Neural crest cell (in vitro differentiated cells): ENCODE results near the gene CSNK1D. TPM values are rescaled to one million over a fixed set of nuclear protein-coding genes. Genes with fewer than 3 reads are reported as not detected.

ENCODE experiments used
- DNase-seq: peaks from one replicate; pipeline ENCODE4 v3.0.0; 2021; ENCODE audit warnings: low read depth, mixed read lengths, low spot score
- H3K27ac Mint-ChIP-seq: one replicate; pipeline ENCODE4 v1.8.0; 2021; ENCODE audit warnings: mild to moderate bottlenecking, mixed read lengths; ENCODE audit not compliant: unreplicated experiment
- H3K27me3 Mint-ChIP-seq: 2 replicates; pipeline ENCODE4 v1.8.0; 2021; ENCODE audit warnings: low read depth, mild to moderate bottlenecking, mixed read lengths
- H3K36me3 Mint-ChIP-seq: 2 replicates; pipeline ENCODE4 v1.8.0; 2021; ENCODE audit warnings: low read depth, mild to moderate bottlenecking, mixed read lengths
- H3K4me1 Mint-ChIP-seq: 2 replicates; pipeline ENCODE4 v1.8.0; 2021; ENCODE audit warnings: mixed read lengths
- H3K4me3 Mint-ChIP-seq: one replicate; pipeline ENCODE4 v1.8.0; 2021; ENCODE audit warnings: mild to moderate bottlenecking, mixed read lengths
- H3K9me3 Mint-ChIP-seq: 2 replicates; pipeline ENCODE4 v1.8.0; 2021; ENCODE audit warnings: mixed read lengths
- CTCF ChIP-seq: fragments of 200-600 bp; sonication (generic); conservative IDR thresholded peaks from 2 replicates; pipeline ENCODE4 v1.5.0; 2021; ENCODE audit warnings: antibody characterized with exemption, mild to moderate bottlenecking
- total RNA-seq: library from RNA; stranded (reverse); gene quantifications from 2 replicates; pipeline ENCODE4 v1.2.1, GENCODE V29; 2021

Gene CSNK1D
- total RNA-seq, 1 donor from 2014 or later = 165 TPM

- no peaks in the 10 kb centered on the region for H3K27me3 Mint-ChIP-seq
- peak overlapping the region; percentile 97 for H3K27ac Mint-ChIP-seq
- H3K4me1 Mint-ChIP-seq = peaks cover 44% of the 10 kb centered on the region
- H3K9me3 Mint-ChIP-seq = no peaks in the 10 kb centered on the region
- no peak for TF ChIP-seq CTCF
- peak overlapping the region; percentile 98 for H3K4me3 Mint-ChIP-seq
- peak; percentile 23 for DNase-seq
- peaks cover 11% of the 10 kb centered on the region for H3K36me3 Mint-ChIP-seq
Observed at GRCh38 chr17:82272495-82273326, 789 bp downstream of the CSNK1D start.

DNA sequence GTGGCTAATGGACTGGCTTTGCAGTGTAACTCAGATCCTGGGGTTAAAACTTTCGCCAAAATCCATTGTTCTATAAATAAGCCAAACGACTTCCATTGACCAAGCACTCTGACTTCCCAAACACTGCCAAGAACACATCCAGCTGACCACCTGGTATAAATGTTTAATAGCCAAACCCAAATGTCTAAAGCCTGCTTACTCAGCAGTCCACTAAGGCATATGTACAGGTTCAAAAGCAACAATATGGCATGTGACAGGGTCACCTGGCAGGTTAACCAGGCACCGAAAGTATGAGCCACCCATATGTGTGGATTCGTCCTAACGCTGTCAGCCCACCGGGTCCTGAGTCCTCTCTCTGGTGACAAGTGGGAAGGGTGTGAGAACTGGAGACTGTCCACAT is 2.1 kb downstream of the CSNK1D start:
- H3K27me3 Mint-ChIP-seq = no peaks in the 10 kb centered on the region
- H3K27ac Mint-ChIP-seq = no peak overlapping the region
- TF ChIP-seq CTCF = no peak

GRCh38 chr17:82270651-82271050 is 2.8 kb downstream of the CSNK1D start:
- H3K36me3 Mint-ChIP-seq = peaks cover 22% of the 10 kb centered on the region
- H3K27ac Mint-ChIP-seq = no peak overlapping the region
- no peak for TF ChIP-seq CTCF
- H3K27me3 Mint-ChIP-seq = no peaks in the 10 kb centered on the region
- peak overlapping the region; percentile 75 for H3K4me3 Mint-ChIP-seq
- no peak for DNase-seq
- peaks cover 44% of the 10 kb centered on the region for H3K4me1 Mint-ChIP-seq
- no peaks in the 10 kb centered on the region for H3K9me3 Mint-ChIP-seq

More for the DNA sequence above, 2.1 kb downstream of the CSNK1D start:
- Mint-ChIP-seq H3K4me3 (peak overlapping the region; percentile 98), H3K36me3 (peaks cover 18% of the 10 kb centered on the region), H3K9me3 (no peaks in the 10 kb centered on the region), H3K4me1 (peaks cover 44% of the 10 kb centered on the region)
- DNase-seq = no peak

DNA sequence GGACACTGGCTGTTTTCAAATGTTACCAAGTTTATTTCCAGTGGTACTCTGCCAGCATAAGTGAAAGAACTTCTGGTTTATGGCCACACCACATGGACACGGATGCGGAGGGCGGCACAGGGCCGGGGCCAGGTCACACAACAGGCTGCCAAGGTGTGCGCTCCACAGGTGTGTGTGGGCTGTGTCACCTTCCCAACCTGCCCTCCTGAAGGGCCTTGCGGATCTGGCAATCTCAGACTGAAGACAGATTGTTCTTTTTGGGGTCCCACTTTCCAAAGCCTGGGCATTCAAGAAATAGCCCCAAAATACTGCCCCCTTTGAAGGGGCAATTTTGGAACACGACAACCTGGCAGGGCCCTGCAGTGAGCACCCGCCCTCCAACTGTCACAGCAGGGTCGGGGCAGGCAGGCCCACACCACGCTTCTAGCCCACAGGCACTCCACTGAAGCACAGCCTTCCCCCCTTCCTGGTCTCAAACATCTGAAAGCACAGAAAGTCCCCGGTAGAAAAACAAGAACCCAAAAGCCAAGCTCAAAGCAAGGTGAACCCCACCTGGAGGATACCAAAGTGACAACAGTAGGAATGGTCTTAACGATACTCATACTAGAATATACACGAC is 3.5 kb downstream of the CSNK1D start:
- H3K27me3 Mint-ChIP-seq = no peaks in the 10 kb centered on the region
- DNase-seq = no peak
- peaks cover 23% of the 10 kb centered on the region for H3K36me3 Mint-ChIP-seq
- no peaks in the 10 kb centered on the region for H3K9me3 Mint-ChIP-seq
- peaks cover 44% of the 10 kb centered on the region for H3K4me1 Mint-ChIP-seq
- TF ChIP-seq CTCF = no peak
- peak overlapping the region; percentile 75 for H3K4me3 Mint-ChIP-seq
- no peak overlapping the region for H3K27ac Mint-ChIP-seq

GRCh38 chr17:82269138-82269881 is 4.2 kb downstream of the CSNK1D start:
- no peak for DNase-seq
- Mint-ChIP-seq H3K27me3 (no peaks in the 10 kb centered on the region), H3K9me3 (no peaks in the 10 kb centered on the region), H3K27ac (no peak overlapping the region), H3K4me3 (peak overlapping the region; percentile 75), H3K36me3 (peaks cover 23% of the 10 kb centered on the region), H3K4me1 (peaks cover 44% of the 10 kb centered on the region)
- TF ChIP-seq CTCF = no peak
